Measurements from ENCODE around the gene C2orf68.
"Not testable (repeated sequence)": the region's sequence is repeated elsewhere in the genome, so short reads cannot be mapped to it uniquely, and the experiment has no call there.

Gene C2orf68

GRCh38 chr2:85599468-85600234 is 12.2 kb downstream of the C2orf68 start:
- DNase-seq (ENCODE audit: low spot score), result no peak

GRCh38 chr2:85598594-85599340 is 13.1 kb downstream of the C2orf68 start:
- DNase-seq (ENCODE audit: low spot score), result no peak

GRCh38 chr2:85597241-85597640 is 14.6 kb downstream of the C2orf68 start:
- DNase-seq (ENCODE audit: low spot score), result no peak

GRCh38 chr2:85596486-85597143 is 15.3 kb downstream of the C2orf68 start:
- no peak for DNase-seq (ENCODE audit: low spot score)

- DNase-seq (ENCODE audit: low spot score), result no peak
These were observed 15.9 kb downstream of the C2orf68 start for GRCh38 chr2:85596026-85596333.

- DNase-seq (ENCODE audit: low spot score), result peak; percentile 98
These were observed 16.4 kb downstream of the C2orf68 start, which contains the start of gene RNF181 for GRCh38 chr2:85595301-85596025. RNF181 (plus strand) TSS chr2:85595745; CDS start chr2:85595764, 19 bp downstream.

DNA sequence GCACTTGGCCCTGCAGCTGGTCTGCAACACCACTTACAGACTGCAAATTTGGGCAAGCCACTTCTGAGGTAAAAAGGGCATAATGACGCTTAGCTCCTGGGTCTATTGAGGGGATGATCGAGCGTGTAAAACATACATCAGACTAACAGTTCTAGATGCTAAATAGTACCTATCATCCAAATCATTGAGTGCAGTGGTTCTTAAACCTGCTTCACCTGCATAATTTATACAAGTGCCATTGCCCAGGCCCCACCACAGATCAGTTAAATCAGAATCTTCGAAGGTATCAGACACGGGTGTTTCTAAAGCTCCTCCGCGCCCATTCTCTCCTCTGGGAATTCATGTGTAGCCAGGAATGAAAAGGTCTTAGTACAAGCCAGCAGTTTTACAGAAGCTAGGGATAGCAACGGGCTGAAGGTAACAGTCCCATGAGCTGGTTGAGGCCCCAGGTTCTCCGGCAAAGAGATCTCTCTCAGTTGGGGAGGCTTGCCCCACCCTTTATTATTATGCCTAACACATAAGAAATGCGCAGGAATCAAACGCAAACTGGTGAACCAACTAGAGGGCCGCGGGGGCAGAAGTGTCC is 17.1 kb downstream of the C2orf68 start:
- no peak for DNase-seq (ENCODE audit: low spot score)

GRCh38 chr2:85593023-85593422 is 18.8 kb downstream of the C2orf68 start:
- no peak for DNase-seq (ENCODE audit: low spot score)

GRCh38 chr2:85592299-85592698 is 19.6 kb downstream of the C2orf68 start:
- not testable (repeated sequence) for DNase-seq (ENCODE audit: low spot score)

DNA sequence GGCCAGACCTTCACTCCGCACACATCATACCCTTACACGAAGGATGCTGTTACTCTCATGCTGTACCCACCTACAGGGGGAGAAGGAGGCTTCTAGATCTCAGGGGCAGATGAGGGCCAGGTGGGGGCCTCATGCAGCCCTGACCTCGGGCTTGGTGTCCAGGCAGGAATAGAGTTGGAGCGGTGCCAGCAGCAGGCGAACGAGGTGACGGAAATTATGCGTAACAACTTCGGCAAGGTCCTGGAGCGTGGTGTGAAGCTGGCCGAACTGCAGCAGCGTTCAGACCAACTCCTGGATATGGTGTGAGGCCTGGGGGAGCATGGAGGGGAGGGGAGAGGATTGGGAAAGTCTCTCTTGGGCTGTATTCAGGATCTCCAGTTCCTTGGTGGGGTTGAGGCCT is 20.3 kb downstream of the C2orf68 start:
- DNase-seq (ENCODE audit: low spot score), result no peak

GRCh38 chr2:85590950-85591349 is 20.9 kb downstream of the C2orf68 start:
- DNase-seq (ENCODE audit: low spot score), result no peak

DNA sequence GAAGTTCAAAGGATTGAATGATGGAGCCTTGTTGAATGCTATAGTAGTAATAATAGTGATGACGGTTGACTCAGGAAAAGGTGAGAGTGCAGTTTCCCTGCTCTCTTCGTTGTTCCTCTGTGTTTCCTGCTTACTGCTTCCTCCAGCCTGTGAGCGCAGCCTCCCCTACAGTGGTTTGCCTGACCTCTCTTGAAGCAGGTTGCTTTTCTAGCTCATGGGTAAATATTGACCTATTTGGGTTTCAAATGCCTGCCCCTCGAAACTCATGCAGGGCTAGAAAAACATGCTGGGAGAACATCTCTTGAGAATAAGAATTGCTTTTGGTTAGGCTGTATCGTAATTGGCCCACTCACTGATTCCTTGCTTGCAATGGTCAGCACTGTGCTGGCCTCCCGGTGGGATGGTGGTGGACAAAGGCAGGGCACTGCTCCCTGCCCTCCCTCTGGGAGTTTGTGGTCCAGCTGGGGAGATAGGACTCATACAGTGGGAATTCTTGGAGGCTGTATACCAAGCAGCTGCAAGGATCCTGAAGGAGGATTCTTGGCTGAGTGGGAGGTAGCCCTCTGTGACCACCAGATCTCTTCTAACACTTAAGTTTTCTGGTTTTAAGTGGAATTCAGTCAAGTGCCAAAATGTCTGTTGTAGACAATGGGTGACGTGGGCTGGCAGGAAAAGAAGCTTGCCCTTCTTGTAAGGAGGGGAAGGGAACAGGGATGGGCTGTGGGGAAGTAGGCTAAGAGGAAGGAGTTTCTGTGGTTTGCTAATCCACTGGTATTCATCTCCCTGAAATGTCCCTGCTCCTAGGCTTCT is 21.7 kb downstream of the C2orf68 start:
- DNase-seq (ENCODE audit: low spot score), result no peak

- DNase-seq (ENCODE audit: low spot score), result no peak
These were observed 22.7 kb downstream of the C2orf68 start for GRCh38 chr2:85589181-85589580.

DNA sequence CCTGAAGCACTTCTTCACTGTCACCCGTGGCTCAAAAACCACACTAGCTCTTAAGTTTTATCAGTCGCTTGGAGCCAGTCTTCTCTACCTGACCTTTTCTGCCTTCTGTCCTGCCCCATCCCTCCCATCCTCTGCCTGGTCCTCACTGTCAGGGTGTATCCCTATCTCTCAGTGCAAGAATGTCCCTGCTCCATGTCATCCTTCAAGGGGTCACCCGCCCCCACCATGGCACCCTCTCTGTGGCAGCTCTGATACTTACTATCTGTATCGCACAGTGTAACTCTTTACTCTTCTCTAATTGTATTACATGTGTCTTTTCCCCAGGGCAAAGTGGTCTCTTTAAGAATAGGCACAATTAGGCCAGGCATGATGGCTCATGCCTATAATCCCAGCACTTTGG is 23.2 kb downstream of the C2orf68 start:
- no peak for DNase-seq (ENCODE audit: low spot score)

DNA sequence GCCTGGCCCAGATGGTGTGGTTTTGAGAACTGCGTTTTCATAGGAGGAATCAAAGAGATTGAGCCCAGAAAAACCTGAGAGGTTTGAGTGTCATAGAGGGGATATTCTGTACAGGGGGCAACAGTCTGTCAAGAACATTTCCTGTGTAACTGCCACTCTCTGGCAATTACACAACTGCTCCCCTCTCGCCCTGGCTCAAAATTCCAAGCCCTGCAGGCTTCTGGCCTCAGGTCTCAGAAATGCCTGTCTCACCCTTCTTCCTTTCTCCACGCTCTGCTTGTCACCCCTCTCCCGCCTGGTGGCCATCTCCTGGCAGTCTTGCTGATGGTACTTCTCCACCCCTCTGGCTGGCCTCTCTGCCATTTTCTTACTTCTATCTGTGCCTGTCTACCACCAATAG is 23.6 kb downstream of the C2orf68 start:
- DNase-seq (ENCODE audit: low spot score), result no peak

- no peak for DNase-seq (ENCODE audit: low spot score)
These were observed 26.1 kb downstream of the C2orf68 start for GRCh38 chr2:85585781-85586105.

DNA sequence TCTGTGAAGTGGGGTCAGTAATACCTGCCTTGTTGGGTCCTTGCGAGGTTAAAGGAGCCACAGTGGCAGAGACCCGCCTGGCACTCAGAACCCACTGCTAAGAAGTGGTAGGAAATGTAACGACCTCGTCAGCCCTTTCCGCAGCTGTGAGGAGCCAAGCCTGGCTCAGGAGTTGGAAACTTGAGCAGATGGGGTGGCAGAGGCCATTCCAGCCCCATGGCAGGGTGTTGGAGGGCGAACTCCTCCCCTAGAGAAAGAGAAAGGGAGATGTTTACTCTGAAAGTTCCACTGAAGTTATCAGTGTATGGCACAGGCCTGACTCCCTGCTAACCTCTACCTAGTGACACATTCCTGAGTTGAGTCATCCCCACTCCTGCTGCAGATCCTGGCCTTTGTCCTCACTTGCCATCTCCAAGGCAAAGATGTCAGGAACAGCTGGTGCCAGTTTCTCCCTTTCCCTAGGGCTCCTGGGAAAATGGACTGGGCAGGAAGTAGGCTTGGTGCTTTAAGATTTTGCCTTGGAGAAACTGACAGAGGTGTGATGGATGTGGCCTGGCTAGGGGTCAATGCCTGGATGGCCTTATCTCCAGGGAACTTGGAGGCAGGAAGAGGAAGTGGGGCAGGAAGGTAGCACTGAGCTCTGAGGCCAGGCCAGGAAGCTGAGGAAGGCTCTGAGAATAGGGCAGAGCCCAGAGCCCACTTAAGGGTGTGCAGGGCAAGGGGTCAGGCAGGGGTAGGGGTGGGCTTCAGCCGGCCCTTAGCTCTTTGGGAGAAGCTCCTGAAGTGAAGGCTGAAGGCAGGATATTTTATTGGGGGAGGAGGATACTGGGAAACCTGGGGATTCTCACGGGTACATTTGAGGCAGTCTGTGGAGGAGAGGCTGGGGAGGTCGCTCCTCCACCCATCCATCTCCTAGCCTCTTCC is 26.7 kb downstream of the C2orf68 start:
- no peak for DNase-seq (ENCODE audit: low spot score)

GRCh38 chr2:85584354-85584856 is 27.5 kb downstream of the C2orf68 start, which contains the start of gene VAMP5:
VAMP5 (plus strand) TSS chr2:85584431; CDS start chr2:85584491, 60 bp downstream.
- DNase-seq (ENCODE audit: low spot score), result no peak

- DNase-seq (ENCODE audit: low spot score), result no peak
These were observed 28.1 kb downstream of the C2orf68 start for GRCh38 chr2:85583667-85584353.
